HepG2 (cell line): ENCODE data around the gene TUBA1C. TPM values are rescaled to one million over a fixed set of nuclear protein-coding genes. Genes with fewer than 3 reads are reported as not detected.

Experiments
- ATAC-seq: fragments of 200-7000 bp; cut with Tn5 transposase; 3 replicates; pipeline ENCODE4 v1.9.1; 2020; ENCODE audit warnings: mild to moderate bottlenecking, moderate library complexity
- BruUV-seq: library from RNA; stranded (reverse); fragments of 400-500 nt; replicated peaks from 2 replicates; lab custom pipeline; 2021; lab: Mats Ljungman, UMichigan
- CTCF ChIA-PET: fragments of 300-600 bp; formaldehyde crosslinking; extraction: SDS; loops from one replicate; lab custom pipeline; 2021; ENCODE audit warnings: low total read pairs, inconsistent platforms, low intra/inter-chr PET ratio; lab: Yijun Ruan, JAX
- POLR2A ChIA-PET: fragments of 350-600 bp; sonication (Branson Sonifier 250); formaldehyde crosslinking; loops from one replicate; lab custom pipeline; 2020; ENCODE audit warnings: antibody characterized with exemption, inconsistent platforms; lab: Yijun Ruan, JAX
- DNase-seq: peaks from one replicate; pipeline ENCODE4 v3.0.0-alpha.2; 2015; ENCODE audit warnings: low spot score
- FAIRE-seq: peaks from 3 replicates; lab custom pipeline; 2011; peaks lifted over from hg19 to GRCh38; lab: Jason Lieb, UNC
- H2AFZ ChIP-seq: one replicate; pipeline ENCODE4 v1.6.1; 2011; ENCODE audit warnings: low read length, inconsistent platforms
- H3K27ac ChIP-seq: fragments of 300-600 bp; 3 replicates; pipeline ENCODE4 v1.8.0; 2011; ENCODE audit warnings: mixed run types, mild to moderate bottlenecking, mixed read lengths, low read length, inconsistent platforms; ENCODE audit not compliant: insufficient read depth; ENCODE audit errors: extremely low read length
- H3K27me3 ChIP-seq, 2 experiments: fragments of 200-600 bp in 1 of 2; 2 replicates in 1 of 2; 3 replicates in 1 of 2; pipeline versions ENCODE4 v1.6.0 to v1.8.0; 2011; ENCODE audit warnings: low read length in 2 of 2, mild to moderate bottlenecking in 2 of 2, moderate library complexity in 2 of 2, inconsistent platforms in 1 of 2; ENCODE audit not compliant: insufficient read depth in 2 of 2, control insufficient read depth in 1 of 2
- H3K36me3 ChIP-seq, 2 experiments: fragments of 200-600 bp in 1 of 2; replicated peaks in 1 of 2; 2 replicates in 1 of 2; 3 replicates in 1 of 2; pipeline versions ENCODE4 v1.5.1 to v1.8.0; 2011; ENCODE audit warnings: low read length in 2 of 2, inconsistent platforms in 1 of 2; ENCODE audit not compliant: insufficient read depth in 2 of 2, control insufficient read depth in 1 of 2
- H3K4me1 ChIP-seq: 2 replicates; pipeline ENCODE4 v1.5.1; 2012; ENCODE audit warnings: low read length, inconsistent platforms; ENCODE audit not compliant: insufficient read depth
- H3K4me2 ChIP-seq: 2 replicates; pipeline ENCODE4 v1.6.0; 2011; ENCODE audit warnings: low read depth, low read length, inconsistent platforms
- H3K4me3 ChIP-seq, 3 experiments: fragments of 200-600 bp in 1 of 3; sonication (generic), shearing (Covaris generic) in 1 of 3; replicated peaks in 1 of 3; 2 replicates each; pipeline ENCODE4 v1.5.1; 2011 to 2016; ENCODE audit warnings: low read length in 3 of 3, inconsistent platforms in 2 of 3, low read depth in 2 of 3, mild to moderate bottlenecking in 2 of 3, control low read depth in 1 of 3, mixed read lengths in 1 of 3; ENCODE audit not compliant: insufficient read depth in 1 of 3
- H3K79me2 ChIP-seq: one replicate; pipeline ENCODE4 v1.6.1; 2011; ENCODE audit warnings: low read length, inconsistent platforms; ENCODE audit not compliant: insufficient read depth
- H3K9ac ChIP-seq: 2 replicates; pipeline ENCODE4 v1.6.0; 2011; ENCODE audit warnings: mild to moderate bottlenecking, low read depth, low read length, inconsistent platforms; ENCODE audit not compliant: insufficient read depth
- H3K9me3 ChIP-seq: 2 replicates; pipeline ENCODE4 v1.5.1; 2012; ENCODE audit warnings: mild to moderate bottlenecking, low read length
- H4K20me1 ChIP-seq: 2 replicates; pipeline ENCODE4 v1.6.0; 2011; ENCODE audit warnings: inconsistent platforms, mild to moderate bottlenecking, low read length, moderate library complexity; ENCODE audit not compliant: insufficient read depth
- CSRNP1 ChIP-seq: sonication (generic); formaldehyde crosslinking; IDR thresholded peaks from 2 replicates; pipeline ENCODE4 v1.8.1; 2023; ENCODE audit warnings: mild to moderate bottlenecking, missing genetic modification reagents
- ETS1 ChIP-seq: sonication (generic); formaldehyde crosslinking; IDR thresholded peaks from 2 replicates; pipeline ENCODE4 v1.4.0; 2020; ENCODE audit warnings: missing genetic modification reagents
- FUBP1 ChIP-seq: sonication (generic); formaldehyde crosslinking; IDR thresholded peaks from 2 replicates; pipeline ENCODE4 v1.5.1; 2020; ENCODE audit warnings: missing genetic modification reagents, mild to moderate bottlenecking, borderline replicate concordance
- SMAD3 ChIP-seq: sonication (generic); formaldehyde crosslinking; IDR thresholded peaks from 2 replicates; pipeline ENCODE4 v1.4.0; 2020; ENCODE audit warnings: missing genetic modification reagents
- ZBTB33 ChIP-seq: sonication (generic); formaldehyde crosslinking; IDR thresholded peaks from 2 replicates; pipeline ENCODE4 v1.4.0; 2020; ENCODE audit warnings: missing genetic modification reagents
- ZKSCAN1 ChIP-seq: fragments of 150-350 bp; IDR thresholded peaks from 2 replicates; pipeline ENCODE4 v1.6.1; 2014; ENCODE audit warnings: low read length
- ZNF121 ChIP-seq: sonication (generic); formaldehyde crosslinking; IDR thresholded peaks from 2 replicates; pipeline ENCODE4 v1.5.0; 2020; ENCODE audit warnings: mild to moderate bottlenecking, missing genetic modification reagents
- ZNF350 ChIP-seq: sonication (generic); formaldehyde crosslinking; IDR thresholded peaks from 2 replicates; pipeline ENCODE4 v1.4.0; 2020; ENCODE audit warnings: mild to moderate bottlenecking, low read depth, missing genetic modification reagents, borderline replicate concordance
- ZNF552 ChIP-seq: sonication (generic); formaldehyde crosslinking; IDR thresholded peaks from 2 replicates; pipeline ENCODE4 v1.9.0; 2022; ENCODE audit warnings: missing genetic modification reagents, mild to moderate bottlenecking, borderline replicate concordance
- ZNF562 ChIP-seq: sonication (generic); formaldehyde crosslinking; IDR thresholded peaks from 2 replicates; pipeline ENCODE4 v1.8.0; 2022; ENCODE audit warnings: missing genetic modification reagents, borderline replicate concordance
- WGBS: methylation state at CpG from one replicate; pipeline ENCODE4 v1.1.6; 2017; ENCODE audit warnings: low lambda C conversion rate; 5-methylcytosine and 5-hydroxymethylcytosine counted together
- in situ Hi-C: cut with HindIII; loops from 2 replicates; pipeline ENCODE4 v1.10.0; 2017; ENCODE audit warnings: low pct_unique_long_range_greater_than_20kb; ENCODE audit not compliant: extremely low pct_ligation_motif_present
- intact Hi-C: fragments of 100-400 bp; cut with micrococcal nuclease; formaldehyde crosslinking; loops from one replicate; pipeline ENCODE4 v1.10.0; 2022; ENCODE audit not compliant: unreplicated experiment
- polyA plus RNA-seq, 8 experiments: library from polyadenylated mRNA; depleted of rRNA in 3 of 8; stranded (reverse) in 7 of 8; unstranded in 1 of 8; fragments of >200 nt; fragmentation: Illumina TruSeq in 4 of 8; extraction: Trizol in 4 of 8; gene quantifications; 2 replicates each; pipeline versions ENCODE4 v1.2.1 to v1.2.3, GENCODE V29; 2011 to 2016; ENCODE audit warnings: low read depth in 4 of 8, missing spikeins in 1 of 8, mixed read lengths in 1 of 8; ENCODE audit not compliant: insufficient read depth in 1 of 8
- total RNA-seq, 5 experiments: library from RNA; depleted of rRNA; stranded (reverse); fragments of >200 nt; fragmentation: Illumina TruSeq; extraction: Trizol; gene quantifications; 2 replicates each; pipeline ENCODE4 v1.2.3, GENCODE V29; 2016; ENCODE audit warnings: low read depth in 1 of 5

TUBA1C gene
- total and polyA plus RNA-seq, 2 of the 13 experiments (the other 11 are each of a cell fraction or from before 2014, with no cell fraction given), result 693 to 1,075 TPM

- Histone ChIP-seq H2AFZ (no peak overlapping the region), H3K4me1 (peaks cover 40% of the 10 kb centered on the region), H3K79me2 (peaks cover 15% of the 10 kb centered on the region), H3K9me3 (no peaks in the 10 kb centered on the region), H3K4me3 (no peak overlapping the region), H3K27ac (no peak overlapping the region), H3K4me2 (no peak overlapping the region), H3K27me3 (no peaks in the 10 kb centered on the region; a peak in 1 of 5 replicates), H3K36me3 (no peaks in the 10 kb centered on the region), H3K9ac (no peak overlapping the region), H4K20me1 (no peaks in the 10 kb centered on the region)
- intact Hi-C loops, result no loop called here
- no peak for DNase-seq
- in situ Hi-C loops, result no loop called here
- ATAC-seq, result no peak
- POLR2A ChIA-PET, result no interaction called here
- WGBS, result 97% methylated on average over 11 of the region's 11 CpGs
- TF ChIP-seq ZBTB33 (CRISPR knock-in tag) (0 out of 2 replicates have a peak, but pooled peaks have one; percentile 38), ZNF121 (peak; percentile 30; the same call in 1 of the 2 replicates), ZNF562 (CRISPR knock-in tag) (no peak)
- no TSS peak for BruUV-seq
- FAIRE-seq, result no peak
- CTCF ChIA-PET, result no interaction called here
Observed at GRCh38 chr12:49260571-49261363, 4.1 kb upstream of the TUBA1C start.

- Histone ChIP-seq H3K27me3 (no peaks in the 10 kb centered on the region; a peak in 1 of 5 replicates), H3K9ac (no peak overlapping the region)
- no TSS peak for BruUV-seq
- TF ChIP-seq ETS1 (no peak), ZNF350 (CRISPR knock-in tag) (no peak), ZKSCAN1 (no peak), SMAD3 (CRISPR knock-in tag) (no peak), FUBP1 (no peak), CSRNP1 (no peak), ZNF552 (CRISPR knock-in tag) (no peak)
Observed at GRCh38 chr12:49261721-49262120, 3.2 kb upstream of the TUBA1C start.

More at GRCh38 chr12:49261721-49262120, 3.2 kb upstream of the TUBA1C start:
- FAIRE-seq, result no peak
- DNase-seq, result no peak
- intact Hi-C loops, result no loop called here
- no peak for ATAC-seq
- H4K20me1 ChIP-seq, result peaks cover 6% of the 10 kb centered on the region
- H3K36me3 ChIP-seq, result no peaks in the 10 kb centered on the region
- H3K4me2 ChIP-seq, result no peak overlapping the region
- H3K79me2 ChIP-seq, result peaks cover 24% of the 10 kb centered on the region
- in situ Hi-C loops, result no loop called here
- WGBS, result 93% methylated on average over 2 of the region's 2 CpGs
- no peaks in the 10 kb centered on the region for H3K9me3 ChIP-seq
- no peak overlapping the region for H3K4me3 ChIP-seq
- ChIA-PET POLR2A (no interaction called here), CTCF (no interaction called here)
- H3K27ac ChIP-seq, result no peak overlapping the region
- peaks cover 34% of the 10 kb centered on the region for H3K4me1 ChIP-seq
- no peak overlapping the region for H2AFZ ChIP-seq
